HG03196 (cell line): ENCODE data around the gene PABPN1L.

ENCODE experiments used
- ATAC-seq: cut with Tn5 transposase; IDR thresholded peaks from one replicate; pipeline ENCODE4 v1.9.1; 2021; ENCODE audit not compliant: unreplicated experiment

Gene PABPN1L

GRCh38 chr16:88870608-88871348, 4.3 kb upstream of the PABPN1L start:
- ATAC-seq: no peak

GRCh38 chr16:88869673-88869980, 3.2 kb upstream of the PABPN1L start:
- no peak for ATAC-seq

- ATAC-seq: no peak
These were observed 2.7 kb upstream of the PABPN1L start for GRCh38 chr16:88868974-88869672.

GRCh38 chr16:88867581-88868246, 1.3 kb upstream of the PABPN1L start:
- no peak for ATAC-seq

- ATAC-seq: no peak
These were observed 718 bp downstream of the PABPN1L start for GRCh38 chr16:88865742-88866141.

- ATAC-seq: no peak
These were observed 1.1 kb downstream of the PABPN1L start for GRCh38 chr16:88865310-88865709.

- no peak for ATAC-seq
These were observed 1.9 kb downstream of the PABPN1L start for GRCh38 chr16:88864521-88864920.

- ATAC-seq: no peak
These were observed 2.4 kb downstream of the PABPN1L start for GRCh38 chr16:88864099-88864498.

- ATAC-seq: no peak
These were observed 3.0 kb downstream of the PABPN1L start for GRCh38 chr16:88863426-88863825.

- ATAC-seq: no peak
These were observed 3.5 kb downstream of the PABPN1L start for GRCh38 chr16:88862968-88863367.

- no peak for ATAC-seq
These were observed 5.1 kb downstream of the PABPN1L start for GRCh38 chr16:88861359-88861758.

- ATAC-seq: no peak
These were observed 6.9 kb downstream of the PABPN1L start for GRCh38 chr16:88859381-88860091.

- peak; percentile 30 for ATAC-seq
These were observed 8.6 kb downstream of the PABPN1L start for GRCh38 chr16:88857728-88858339.

GRCh38 chr16:88856828-88857727, 9.4 kb downstream of the PABPN1L start, which contains the start of the genes GALNS and TRAPPC2L:
Gene GALNS (minus strand): TSS chr16:88856947. CDS start chr16:88856877, 70 bp downstream.
Gene TRAPPC2L (plus strand): TSS chr16:88857127. CDS start chr16:88857151, 24 bp downstream.
- ATAC-seq: peak; percentile 75

- no peak for ATAC-seq
These were observed 10.2 kb downstream of the PABPN1L start for GRCh38 chr16:88856122-88856827.

GRCh38 chr16:88855736-88856121, 10.7 kb downstream of the PABPN1L start:
- ATAC-seq: no peak

GRCh38 chr16:88855176-88855575, 11.3 kb downstream of the PABPN1L start:
- no peak for ATAC-seq

- no peak for ATAC-seq
These were observed 12.0 kb downstream of the PABPN1L start for GRCh38 chr16:88854306-88855111.
